Measurements from ENCODE around the gene RPS19. TPM values are rescaled to one million over a fixed set of nuclear protein-coding genes. Genes with fewer than 3 reads are reported as not detected.

RPS19 gene
- total RNA-seq, 1 experiment from 2014 or later, result 3,152 TPM

DNA sequence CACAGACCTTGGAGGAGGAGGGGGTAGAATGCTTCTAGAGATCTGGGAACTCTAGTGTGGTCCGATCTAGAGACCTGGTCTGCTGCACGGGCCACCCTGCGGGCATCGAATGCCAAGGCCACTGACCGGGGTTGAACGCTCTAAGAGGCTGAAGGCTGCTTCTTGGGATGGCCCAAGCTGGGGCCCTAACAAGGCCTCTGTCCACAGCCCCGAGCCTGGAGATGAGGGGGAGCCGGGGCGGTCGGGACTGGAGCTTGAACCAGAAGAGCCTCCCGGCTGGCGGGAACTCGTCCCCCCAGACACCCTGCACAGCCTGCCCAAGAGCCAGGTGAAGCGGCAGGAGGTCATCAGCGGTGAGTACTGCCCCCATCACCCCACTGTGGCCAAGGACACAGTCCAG lies 38.2 kb downstream of the RPS19 start (continued):
- TF ChIP-seq, protein P1, sequence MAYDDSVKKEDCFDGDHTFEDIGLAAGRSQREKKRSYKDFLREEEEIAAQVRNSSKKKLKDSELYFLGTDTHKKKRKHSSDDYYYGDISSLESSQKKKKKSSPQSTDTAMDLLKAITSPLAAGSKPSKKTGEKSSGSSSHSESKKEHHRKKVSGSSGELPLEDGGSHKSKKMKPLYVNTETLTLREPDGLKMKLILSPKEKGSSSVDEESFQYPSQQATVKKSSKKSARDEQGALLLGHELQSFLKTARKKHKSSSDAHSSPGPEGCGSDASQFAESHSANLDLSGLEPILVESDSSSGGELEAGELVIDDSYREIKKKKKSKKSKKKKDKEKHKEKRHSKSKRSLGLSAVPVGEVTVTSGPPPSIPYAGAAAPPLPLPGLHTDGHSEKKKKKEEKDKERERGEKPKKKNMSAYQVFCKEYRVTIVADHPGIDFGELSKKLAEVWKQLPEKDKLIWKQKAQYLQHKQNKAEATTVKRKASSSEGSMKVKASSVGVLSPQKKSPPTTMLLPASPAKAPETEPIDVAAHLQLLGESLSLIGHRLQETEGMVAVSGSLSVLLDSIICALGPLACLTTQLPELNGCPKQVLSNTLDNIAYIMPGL (CRISPR knock-in tag; IDR thresholded peaks at IDR 0.05), result no peak
- TF ChIP-seq, protein P2, sequence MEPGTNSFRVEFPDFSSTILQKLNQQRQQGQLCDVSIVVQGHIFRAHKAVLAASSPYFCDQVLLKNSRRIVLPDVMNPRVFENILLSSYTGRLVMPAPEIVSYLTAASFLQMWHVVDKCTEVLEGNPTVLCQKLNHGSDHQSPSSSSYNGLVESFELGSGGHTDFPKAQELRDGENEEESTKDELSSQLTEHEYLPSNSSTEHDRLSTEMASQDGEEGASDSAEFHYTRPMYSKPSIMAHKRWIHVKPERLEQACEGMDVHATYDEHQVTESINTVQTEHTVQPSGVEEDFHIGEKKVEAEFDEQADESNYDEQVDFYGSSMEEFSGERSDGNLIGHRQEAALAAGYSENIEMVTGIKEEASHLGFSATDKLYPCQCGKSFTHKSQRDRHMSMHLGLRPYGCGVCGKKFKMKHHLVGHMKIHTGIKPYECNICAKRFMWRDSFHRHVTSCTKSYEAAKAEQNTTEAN (CRISPR knock-in tag; IDR thresholded peaks at IDR 0.05), result no peak
- TF ChIP-seq, protein P3, sequence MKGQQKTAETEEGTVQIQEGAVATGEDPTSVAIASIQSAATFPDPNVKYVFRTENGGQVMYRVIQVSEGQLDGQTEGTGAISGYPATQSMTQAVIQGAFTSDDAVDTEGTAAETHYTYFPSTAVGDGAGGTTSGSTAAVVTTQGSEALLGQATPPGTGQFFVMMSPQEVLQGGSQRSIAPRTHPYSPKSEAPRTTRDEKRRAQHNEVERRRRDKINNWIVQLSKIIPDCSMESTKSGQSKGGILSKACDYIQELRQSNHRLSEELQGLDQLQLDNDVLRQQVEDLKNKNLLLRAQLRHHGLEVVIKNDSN (CRISPR knock-in tag; IDR thresholded peaks at IDR 0.05), result no peak

DNA sequence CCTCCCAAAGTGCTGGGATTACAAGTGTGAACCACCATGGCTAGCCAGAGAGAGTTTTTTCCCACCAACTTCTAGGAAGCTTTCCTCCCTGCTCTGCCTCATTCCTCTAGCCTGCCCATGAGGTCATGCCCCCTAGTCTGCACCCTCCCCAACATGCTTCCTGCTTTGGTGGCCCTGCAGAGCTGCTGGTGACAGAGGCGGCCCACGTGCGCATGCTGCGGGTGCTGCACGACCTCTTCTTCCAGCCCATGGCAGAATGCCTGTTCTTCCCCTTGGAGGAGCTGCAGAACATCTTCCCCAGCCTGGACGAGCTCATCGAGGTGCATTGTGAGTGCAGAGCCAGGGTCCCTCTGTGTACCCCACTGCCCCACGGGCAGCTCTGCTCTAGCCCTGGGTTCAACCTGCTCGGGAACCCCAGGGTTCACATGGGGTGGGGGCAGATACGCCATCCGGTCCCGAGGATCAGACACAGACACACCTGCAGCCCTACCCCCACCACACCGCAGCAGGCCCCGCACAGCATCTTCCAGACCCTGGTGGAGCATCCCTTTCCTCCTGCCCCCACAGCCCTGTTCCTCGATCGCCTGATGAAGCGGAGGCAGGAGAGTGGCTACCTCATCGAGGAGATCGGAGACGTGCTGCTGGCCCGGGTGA lies 41.8 kb downstream of the RPS19 start:
- H3K4me3 Mint-ChIP-seq, result no peak overlapping the region
- no peaks in the 10 kb centered on the region for H3K27me3 Mint-ChIP-seq (ENCODE audit: low read depth)
- DNase-seq (ENCODE audit: low spot score) (no peak), ATAC-seq (no peak)
- H3K27ac Mint-ChIP-seq, result no peak overlapping the region
- no peaks in the 10 kb centered on the region for H3K4me1 Mint-ChIP-seq
- POLR2A ChIA-PET, result interaction anchor here (0.7 kb wide), 1 partner anchor 15 kb away, joined by 3 read pairs; no protein-coding TSS in a partner anchor
- H3K36me3 Mint-ChIP-seq, result peaks cover 36% of the 10 kb centered on the region
- CTCF ChIA-PET, result interaction anchor here (1.2 to 1.4 kb wide), 2 partner anchors 10 to 50 kb away, joined by 3 to 5 read pairs; no protein-coding TSS in a partner anchor
- TF ChIP-seq ATF3 (CRISPR knock-in tag; conservative IDR thresholded peaks at IDR 0.05) (no peak), ZNF423 (CRISPR knock-in tag; IDR thresholded peaks at IDR 0.05) (no peak), RORB (CRISPR knock-in tag; IDR thresholded peaks at IDR 0.05) (no peak), JAZF1 (CRISPR knock-in tag; IDR thresholded peaks at IDR 0.05) (no peak)
- TF ChIP-seq, protein P4, sequence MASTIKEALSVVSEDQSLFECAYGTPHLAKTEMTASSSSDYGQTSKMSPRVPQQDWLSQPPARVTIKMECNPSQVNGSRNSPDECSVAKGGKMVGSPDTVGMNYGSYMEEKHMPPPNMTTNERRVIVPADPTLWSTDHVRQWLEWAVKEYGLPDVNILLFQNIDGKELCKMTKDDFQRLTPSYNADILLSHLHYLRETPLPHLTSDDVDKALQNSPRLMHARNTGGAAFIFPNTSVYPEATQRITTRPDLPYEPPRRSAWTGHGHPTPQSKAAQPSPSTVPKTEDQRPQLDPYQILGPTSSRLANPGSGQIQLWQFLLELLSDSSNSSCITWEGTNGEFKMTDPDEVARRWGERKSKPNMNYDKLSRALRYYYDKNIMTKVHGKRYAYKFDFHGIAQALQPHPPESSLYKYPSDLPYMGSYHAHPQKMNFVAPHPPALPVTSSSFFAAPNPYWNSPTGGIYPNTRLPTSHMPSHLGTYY (CRISPR knock-in tag; IDR thresholded peaks at IDR 0.05), result no peak
- no peaks in the 10 kb centered on the region for H3K9me3 Mint-ChIP-seq

GRCh38 chr19:41902594-41902993 lies 42.5 kb downstream of the RPS19 start:
- Mint-ChIP-seq H3K27ac (no peak overlapping the region), H3K4me1 (no peaks in the 10 kb centered on the region), H3K4me3 (no peak overlapping the region), H3K9me3 (no peaks in the 10 kb centered on the region), H3K27me3 (ENCODE audit: low read depth) (no peaks in the 10 kb centered on the region), H3K36me3 (peaks cover 36% of the 10 kb centered on the region)
- DNase-seq (ENCODE audit: low spot score), result no peak
- CTCF ChIA-PET, result interaction anchor here (1.2 to 1.4 kb wide), 2 partner anchors 11 to 49 kb away, joined by 3 to 5 read pairs; no protein-coding TSS in a partner anchor
- POLR2A ChIA-PET, result no interaction called here
- ATAC-seq, result no peak
- TF ChIP-seq NFE2L1 (CRISPR knock-in tag; IDR thresholded peaks at IDR 0.05) (no peak), MAX (CRISPR knock-in tag; IDR thresholded peaks at IDR 0.05) (no peak), NFATC4 (CRISPR knock-in tag; IDR thresholded peaks at IDR 0.05) (no peak)

DNA sequence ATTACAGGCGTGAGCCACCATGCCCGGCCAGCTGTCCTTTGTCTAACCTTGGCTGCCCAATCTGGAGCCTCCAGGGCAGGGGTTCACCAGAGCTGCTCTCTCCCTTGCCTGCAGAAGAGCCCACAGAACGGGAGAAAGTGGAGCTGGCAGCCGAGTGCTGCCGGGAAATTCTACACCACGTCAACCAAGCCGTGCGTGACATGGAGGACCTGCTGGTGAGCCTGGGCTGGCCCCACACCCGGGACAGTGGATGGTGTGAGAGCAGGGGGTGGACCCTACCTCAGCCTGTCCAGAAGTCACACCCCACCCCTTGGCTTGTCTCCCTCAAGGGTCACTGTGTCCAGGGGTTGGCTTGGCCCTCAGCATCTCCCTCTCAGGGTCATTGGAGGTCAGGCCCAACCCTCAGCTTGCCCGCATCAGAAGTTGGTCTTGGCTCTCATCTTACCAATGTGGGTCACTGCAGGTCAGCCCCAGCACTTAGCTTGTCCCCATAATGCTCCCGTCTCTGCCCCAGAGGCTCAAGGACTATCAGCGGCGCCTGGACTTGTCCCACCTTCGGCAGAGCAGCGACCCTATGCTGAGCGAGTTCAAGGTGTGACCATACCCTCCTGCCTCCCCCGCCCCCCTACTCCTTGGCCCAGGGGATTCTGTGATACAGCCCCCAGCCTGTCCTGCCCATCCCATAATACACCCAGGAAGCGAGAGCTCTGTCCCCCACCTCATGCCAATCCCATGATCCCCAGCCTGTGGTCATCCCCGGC lies 43.3 kb downstream of the RPS19 start:
- ChIA-PET CTCF (no interaction called here), POLR2A (no interaction called here)
- Mint-ChIP-seq H3K4me1 (no peaks in the 10 kb centered on the region), H3K27me3 (ENCODE audit: low read depth) (no peaks in the 10 kb centered on the region), H3K36me3 (peaks cover 36% of the 10 kb centered on the region), H3K9me3 (no peaks in the 10 kb centered on the region), H3K27ac (no peak overlapping the region), H3K4me3 (no peak overlapping the region)
- TF ChIP-seq MAX (CRISPR knock-in tag; IDR thresholded peaks at IDR 0.05), result no peak
- no peak for TF ChIP-seq MXD4 (CRISPR knock-in tag; IDR thresholded peaks at IDR 0.05; ENCODE audit: borderline replicate concordance)
- no peak for TF ChIP-seq TEAD1 (CRISPR knock-in tag; IDR thresholded peaks at IDR 0.05)
- TF ChIP-seq ZNF425 (CRISPR knock-in tag; conservative IDR thresholded peaks at IDR 0.05), result no peak
- no peak for TF ChIP-seq HMGA2 (CRISPR knock-in tag; IDR thresholded peaks at IDR 0.05)
- TF ChIP-seq FOXP1 (CRISPR knock-in tag; IDR thresholded peaks at IDR 0.05; ENCODE audit: borderline replicate concordance), result no peak
- TF ChIP-seq ZNF219 (CRISPR knock-in tag; IDR thresholded peaks at IDR 0.05; ENCODE audit: borderline replicate concordance), result no peak
- no peak for TF ChIP-seq SP1 (CRISPR knock-in tag; conservative IDR thresholded peaks at IDR 0.05)
- TF ChIP-seq, protein P5, sequence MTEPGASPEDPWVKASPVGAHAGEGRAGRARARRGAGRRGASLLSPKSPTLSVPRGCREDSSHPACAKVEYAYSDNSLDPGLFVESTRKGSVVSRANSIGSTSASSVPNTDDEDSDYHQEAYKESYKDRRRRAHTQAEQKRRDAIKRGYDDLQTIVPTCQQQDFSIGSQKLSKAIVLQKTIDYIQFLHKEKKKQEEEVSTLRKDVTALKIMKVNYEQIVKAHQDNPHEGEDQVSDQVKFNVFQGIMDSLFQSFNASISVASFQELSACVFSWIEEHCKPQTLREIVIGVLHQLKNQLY (CRISPR knock-in tag; IDR thresholded peaks at IDR 0.05), result no peak
- no peak for ATAC-seq
- DNase-seq (ENCODE audit: low spot score), result no peak
